Neural progenitor cell (in vitro differentiated cells): Measurements from ENCODE around the gene PRPF40A.

Experiments
- EZH2 ChIP-seq: fragments of 200-600 bp; sonication (generic); IDR thresholded peaks from 2 replicates; pipeline ENCODE4 v1.6.1; 2017; ENCODE audit warnings: antibody characterized with exemption, mild to moderate bottlenecking, moderate library complexity
- EZH2phosphoT487 ChIP-seq: fragments of 200-600 bp; sonication (generic); IDR thresholded peaks from 2 replicates; pipeline ENCODE4 v1.6.1; 2017; ENCODE audit warnings: antibody characterized with exemption
- TF ChIP-seq, protein P1 (sequence below): fragments of 200-600 bp; sonication (generic); IDR thresholded peaks from 2 replicates; pipeline ENCODE4 v1.5.1; 2017; ENCODE audit warnings: antibody characterized with exemption, mild to moderate bottlenecking

DNA sequence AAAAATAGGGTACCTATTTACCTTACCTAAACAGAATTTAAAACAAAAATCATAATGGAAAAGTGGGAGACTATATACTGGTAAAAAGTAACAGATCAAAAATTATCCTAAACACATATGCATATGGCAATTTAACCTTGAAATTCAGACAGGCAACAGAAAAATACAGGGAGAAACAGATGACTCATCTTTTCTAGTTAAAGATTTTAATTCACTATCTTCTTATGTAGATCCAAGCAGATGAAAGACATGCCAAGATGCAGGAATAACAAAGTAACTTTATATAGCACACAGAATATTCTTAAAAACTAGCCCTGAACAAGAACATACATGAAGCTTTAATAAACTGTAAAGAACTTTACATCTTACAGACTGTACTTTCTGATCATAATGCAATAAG is 30.9 kb downstream of the PRPF40A start:
- TF ChIP-seq, protein P1, sequence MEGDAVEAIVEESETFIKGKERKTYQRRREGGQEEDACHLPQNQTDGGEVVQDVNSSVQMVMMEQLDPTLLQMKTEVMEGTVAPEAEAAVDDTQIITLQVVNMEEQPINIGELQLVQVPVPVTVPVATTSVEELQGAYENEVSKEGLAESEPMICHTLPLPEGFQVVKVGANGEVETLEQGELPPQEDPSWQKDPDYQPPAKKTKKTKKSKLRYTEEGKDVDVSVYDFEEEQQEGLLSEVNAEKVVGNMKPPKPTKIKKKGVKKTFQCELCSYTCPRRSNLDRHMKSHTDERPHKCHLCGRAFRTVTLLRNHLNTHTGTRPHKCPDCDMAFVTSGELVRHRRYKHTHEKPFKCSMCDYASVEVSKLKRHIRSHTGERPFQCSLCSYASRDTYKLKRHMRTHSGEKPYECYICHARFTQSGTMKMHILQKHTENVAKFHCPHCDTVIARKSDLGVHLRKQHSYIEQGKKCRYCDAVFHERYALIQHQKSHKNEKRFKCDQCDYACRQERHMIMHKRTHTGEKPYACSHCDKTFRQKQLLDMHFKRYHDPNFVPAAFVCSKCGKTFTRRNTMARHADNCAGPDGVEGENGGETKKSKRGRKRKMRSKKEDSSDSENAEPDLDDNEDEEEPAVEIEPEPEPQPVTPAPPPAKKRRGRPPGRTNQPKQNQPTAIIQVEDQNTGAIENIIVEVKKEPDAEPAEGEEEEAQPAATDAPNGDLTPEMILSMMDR: no peak
- TF ChIP-seq EZH2 (no peak), EZH2phosphoT487 (no peak)
